Activated CD4-positive, alpha-beta T cell treated with anti-CD3 and anti-CD28 coated beads for 1 hour (primary cell): ENCODE data around the gene CHRNB1.
A peak's percentile ranks its signal among the peaks of the same experiment; 100 is the strongest.

Source experiments
- DNase-seq: peaks from one replicate; pipeline ENCODE4 v3.0.0-alpha.2; 2020

Gene CHRNB1

GRCh38 chr17:7415784-7416183, 29.1 kb upstream of the CHRNB1 start:
- DNase-seq = no peak

- DNase-seq = no peak
Observed at GRCh38 chr17:7416323-7416722, 28.5 kb upstream of the CHRNB1 start.

- DNase-seq = no peak
Observed at GRCh38 chr17:7417056-7417655, 27.7 kb upstream of the CHRNB1 start.

- no peak for DNase-seq
Observed at GRCh38 chr17:7418472-7419152, 26.2 kb upstream of the CHRNB1 start.

- DNase-seq = no peak
Observed at GRCh38 chr17:7419819-7420610, 24.8 kb upstream of the CHRNB1 start, which contains the start of gene SPEM1. SPEM1 (plus strand) TSS chr17:7420324; CDS start chr17:7420385, 61 bp downstream.

- no peak for DNase-seq
Observed at GRCh38 chr17:7421186-7421585, 23.7 kb upstream of the CHRNB1 start.

GRCh38 chr17:7423679-7424078, 21.2 kb upstream of the CHRNB1 start:
- no peak for DNase-seq

GRCh38 chr17:7425316-7425715, 19.5 kb upstream of the CHRNB1 start, which contains the start of gene SPEM2:
SPEM2 (plus strand) TSS chr17:7425616; CDS start chr17:7425689, 73 bp downstream.
- no peak for DNase-seq

GRCh38 chr17:7425756-7426155, 19.1 kb upstream of the CHRNB1 start:
- no peak for DNase-seq

- no peak for DNase-seq
Observed at GRCh38 chr17:7426203-7426863, 18.5 kb upstream of the CHRNB1 start.

- no peak for DNase-seq
Observed at GRCh38 chr17:7426896-7427489, 17.9 kb upstream of the CHRNB1 start.

- no peak for DNase-seq
Observed at GRCh38 chr17:7427549-7427948, 17.3 kb upstream of the CHRNB1 start.

- DNase-seq = no peak
Observed at GRCh38 chr17:7428557-7428956, 16.3 kb upstream of the CHRNB1 start, which contains the start of gene SPEM3. SPEM3 (plus strand) TSS chr17:7428857; CDS start chr17:7428903, 46 bp downstream.

GRCh38 chr17:7429722-7430121, 15.1 kb upstream of the CHRNB1 start:
- DNase-seq = no peak

- no peak for DNase-seq
Observed at GRCh38 chr17:7431231-7431630, 13.6 kb upstream of the CHRNB1 start.

GRCh38 chr17:7432296-7432695, 12.6 kb upstream of the CHRNB1 start:
- DNase-seq = no peak

- peak; percentile 42 for DNase-seq
Observed at GRCh38 chr17:7435676-7436555, 8.9 kb upstream of the CHRNB1 start.

GRCh38 chr17:7436556-7437368, 8.1 kb upstream of the CHRNB1 start:
- peak; percentile 76 for DNase-seq

GRCh38 chr17:7437369-7437863, 7.4 kb upstream of the CHRNB1 start:
- DNase-seq = no peak

- DNase-seq = peak; percentile 45
Observed at GRCh38 chr17:7437950-7438614, 6.8 kb upstream of the CHRNB1 start.
